GM23338 (cell line): ENCODE results near the gene CCDC170. TPM values are rescaled to one million over a fixed set of nuclear protein-coding genes. Genes with fewer than 3 reads are reported as not detected.

Experiments used
- ATAC-seq: fragments of 200-7000 bp; cut with Tn5 transposase; 3 replicates; pipeline ENCODE4 v1.9.1; 2020
- DNase-seq: peaks from one replicate; pipeline ENCODE4 v3.0.0-alpha.2; 2015; ENCODE audit warnings: low spot score
- H2AFZ ChIP-seq: fragments of 200-600 bp; sonication (generic); 2 replicates; pipeline ENCODE4 v1.8.0; 2016; ENCODE audit warnings: antibody characterized with exemption, mild to moderate bottlenecking, moderate library complexity
- H3F3A ChIP-seq: fragments of 200-600 bp; sonication (generic); replicated peaks from 2 replicates; pipeline ENCODE4 v1.8.0; 2017; ENCODE audit warnings: antibody characterized with exemption, mixed run types, low read depth
- H3K27ac ChIP-seq: fragments of 200-600 bp; sonication (generic); 2 replicates; pipeline ENCODE4 v1.6.1; 2016; ENCODE audit warnings: low read depth
- H3K27me3 ChIP-seq: fragments of 200-600 bp; sonication (generic); 2 replicates; pipeline ENCODE4 v1.8.0; 2016; ENCODE audit warnings: mild to moderate bottlenecking, mixed run types, moderate library complexity; ENCODE audit not compliant: insufficient read depth
- H3K36me3 ChIP-seq: fragments of 200-600 bp; sonication (generic); 2 replicates; pipeline ENCODE4 v1.8.0; 2016; ENCODE audit warnings: mild to moderate bottlenecking; ENCODE audit not compliant: insufficient read depth
- H3K4me1 ChIP-seq: fragments of 200-600 bp; sonication (generic); 2 replicates; pipeline ENCODE4 v1.8.0; 2016; ENCODE audit warnings: mild to moderate bottlenecking, moderate library complexity; ENCODE audit not compliant: insufficient read depth
- H3K4me2 ChIP-seq: fragments of 200-600 bp; sonication (generic); 2 replicates; pipeline ENCODE4 v1.7.1; 2017; ENCODE audit warnings: mixed run types
- H3K4me3 ChIP-seq: fragments of 200-600 bp; sonication (generic); 2 replicates; pipeline ENCODE4 v1.6.1; 2016; ENCODE audit warnings: mixed run types
- H3K79me2 ChIP-seq: fragments of 200-600 bp; sonication (generic); replicated peaks from 2 replicates; pipeline ENCODE4 v1.8.0; 2017; ENCODE audit warnings: mild to moderate bottlenecking; ENCODE audit not compliant: insufficient read depth
- H3K9me2 ChIP-seq: fragments of 200-600 bp; sonication (generic); 2 replicates; pipeline ENCODE4 v1.8.0; 2017; ENCODE audit not compliant: insufficient read depth
- H4K20me1 ChIP-seq: fragments of 200-600 bp; sonication (generic); replicated peaks from 2 replicates; pipeline ENCODE4 v1.8.0; 2017; ENCODE audit warnings: mild to moderate bottlenecking; ENCODE audit not compliant: insufficient read depth
- H3K27ac Mint-ChIP-seq: 2 replicates; pipeline ENCODE4 v1.8.0; 2020; ENCODE audit warnings: inconsistent platforms, mild to moderate bottlenecking, moderate library complexity, mixed read lengths
- H3K27me3 Mint-ChIP-seq: 3 replicates; pipeline ENCODE4 v1.8.0; 2022; ENCODE audit warnings: low read depth, mild to moderate bottlenecking, moderate library complexity, mixed read lengths, inconsistent platforms; ENCODE audit not compliant: insufficient read depth, poor library complexity
- H3K36me3 Mint-ChIP-seq: 3 replicates; pipeline ENCODE4 v1.8.0; 2021; ENCODE audit warnings: low read depth, mild to moderate bottlenecking, inconsistent platforms, moderate library complexity, mixed read lengths
- H3K4me1 Mint-ChIP-seq: 3 replicates; pipeline ENCODE4 v1.8.0; 2020; ENCODE audit warnings: mild to moderate bottlenecking, inconsistent platforms, mixed read lengths
- H3K4me3 Mint-ChIP-seq: 3 replicates; pipeline ENCODE4 v1.8.0; 2021; ENCODE audit warnings: moderate library complexity, mild to moderate bottlenecking, inconsistent platforms, mixed read lengths
- H3K9me3 Mint-ChIP-seq: 3 replicates; pipeline ENCODE4 v1.8.0; 2020; ENCODE audit warnings: moderate library complexity, mild to moderate bottlenecking, inconsistent platforms, mixed read lengths
- CREB1 ChIP-seq: fragments of 250-450 bp; sonication (Bioruptor Pico); IDR thresholded peaks from 2 replicates; pipeline ENCODE4 v1.5.0; 2020; ENCODE audit warnings: low read depth, mild to moderate bottlenecking, moderate library complexity
- ZNF331 ChIP-seq: fragments of 250-450 bp; sonication (Bioruptor Pico); IDR thresholded peaks from 2 replicates; pipeline ENCODE4 v1.5.0; 2020; ENCODE audit warnings: low read depth, mild to moderate bottlenecking, moderate library complexity
- polyA plus RNA-seq: library from polyadenylated mRNA; unstranded; fragments of >200 nt; fragmentation: Nextera tagmentation; extraction: Ambion mirVana; gene quantifications from 2 replicates; pipeline ENCODE4 v1.2.1, GENCODE V29; 2016
- small RNA-seq: library from RNA; depleted of rRNA; stranded (forward); fragments of <200 nt; gene quantifications from one replicate; pipeline ENCODE3, GENCODE V24; 2014; ENCODE audit warnings: low replicate concordance
- total RNA-seq: library from RNA; depleted of rRNA; stranded (reverse); fragments of >200 nt; shearing (Covaris generic); gene quantifications from 2 replicates; pipeline ENCODE4 v1.2.3, GENCODE V29; 2014; rRNA removed

The CCDC170 gene
- total and polyA plus RNA-seq, 2 experiments from 2014 or later: 0.18 TPM; not detected in 1

DNA sequence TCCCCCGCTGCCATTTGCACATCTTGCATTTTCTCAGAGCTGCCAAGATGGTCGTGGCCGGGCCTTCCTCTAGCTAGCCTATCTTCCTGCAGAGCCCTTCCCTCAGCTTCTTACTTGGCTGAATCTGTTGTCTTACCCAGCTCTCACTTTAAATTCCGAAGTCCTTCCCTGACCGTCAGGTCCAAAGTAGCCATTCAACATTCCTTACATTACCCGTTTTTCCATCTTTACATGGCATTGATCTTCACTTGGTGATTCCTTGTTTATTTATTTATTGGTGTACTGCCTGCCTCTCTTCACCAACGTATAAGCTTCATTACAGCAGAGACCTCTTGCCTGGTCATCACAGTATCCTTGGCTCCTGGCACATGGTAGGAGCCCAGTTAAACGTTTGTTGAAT is 176.3 kb downstream of the CCDC170 start:
- Histone ChIP-seq H3K4me2 (no peak overlapping the region), H3K4me3 (no peak overlapping the region), H3K27me3 (no peaks in the 10 kb centered on the region), H2AFZ (peak overlapping the region; percentile 52; the same call in 1 of the 2 replicates), H3K4me1 (no peaks in the 10 kb centered on the region), H3K36me3 (no peaks in the 10 kb centered on the region), H3F3A (no peaks in the 10 kb centered on the region), H3K79me2 (no peaks in the 10 kb centered on the region), H4K20me1 (no peaks in the 10 kb centered on the region), H3K9me2 (0 out of 2 replicates have a peak, but pooled peaks cover 3% of the 10 kb centered on the region), H3K27ac (no peak overlapping the region)
- H3K9me3 Mint-ChIP-seq: peaks cover 6% of the 10 kb centered on the region; the same call in 2 of the 3 replicates
- DNase-seq (no peak), ATAC-seq (no peak)
- no peak for TF ChIP-seq CREB1 (CRISPR knock-in tag)
- peak; percentile 33; the same call in 1 of the 2 replicates for TF ChIP-seq ZNF331 (CRISPR knock-in tag)
- no peaks in the 10 kb centered on the region for H3K27me3 Mint-ChIP-seq
- no peaks in the 10 kb centered on the region for H3K4me1 Mint-ChIP-seq
- no peak overlapping the region for H3K4me3 Mint-ChIP-seq
- H3K36me3 Mint-ChIP-seq: no peaks in the 10 kb centered on the region; the same call in 2 of the 3 replicates
- H3K27ac Mint-ChIP-seq: no peak overlapping the region

Small RNA genes within 50 kb of the gene (small RNA-seq; reads per million reads assigned to genes)
- not detected for gene RNU6-813P

Other genes with a start within 250 kb of the CCDC170 start
- gene ZBTB2, start 102.5 kb upstream of the CCDC170 start, total RNA-seq: 20.6 and 21.9 TPM in 2 replicates
- 10.7 and 11.4 TPM in 2 replicates for gene ZBTB2, start 102.5 kb upstream of the CCDC170 start, polyA plus RNA-seq
- gene RMND1, start 41.9 kb upstream of the CCDC170 start, total RNA-seq: 27.7 and 34.4 TPM in 2 replicates
- 23.5 and 27.5 TPM in 2 replicates for gene RMND1, start 41.9 kb upstream of the CCDC170 start, polyA plus RNA-seq